ENCODE results near the gene ALK.

Gene ALK

DNA sequence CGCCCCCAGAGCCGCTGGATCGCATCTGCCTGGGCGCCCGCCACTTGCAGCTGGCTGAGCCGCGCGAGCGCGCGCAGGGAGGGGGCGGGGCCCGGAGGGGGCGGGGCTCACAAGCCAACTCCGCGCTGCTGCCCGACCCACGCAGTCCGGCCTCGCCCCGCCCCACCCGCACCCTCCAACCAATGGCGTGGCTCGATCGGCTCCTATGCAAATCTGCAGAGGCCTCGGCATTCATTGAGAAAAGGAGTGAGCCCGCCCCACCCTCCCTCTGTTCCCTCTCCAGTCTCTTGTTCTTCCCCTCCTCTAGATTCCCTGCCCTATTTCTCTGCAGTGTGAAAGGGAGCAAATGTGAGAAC is at the start of gene ALK:
Gene ALK (minus strand): TSS at position 27 of the 356 bp plus-strand sequence. CDS start 927 bp downstream, outside the sequence.
- Histone ChIP-seq H3K4me3 (ENCODE audit: low read length) (peak within 1 kb of the TSS; percentile 76), H3K4me1 (ENCODE audit: control insufficient read depth, insufficient read depth, low read length) (peaks cover 21% of the 10 kb centered on the region), H3K9ac (ENCODE audit: low read length) (no peak within 1 kb of the TSS), H3K27me3 (replicated peaks; ENCODE audit: control insufficient read depth, insufficient read depth, low read length) (peaks cover 42% of the 10 kb centered on the region), H3K9me3 (ENCODE audit: control insufficient read depth, low read length) (no peaks in the 10 kb centered on the region), H3K36me3 (ENCODE audit: control insufficient read depth, insufficient read depth, low read length, severe bottlenecking) (no peaks in the 10 kb centered on the region)
- peak; percentile 95 for DNase-seq (ENCODE audit: low read depth)

DNA sequence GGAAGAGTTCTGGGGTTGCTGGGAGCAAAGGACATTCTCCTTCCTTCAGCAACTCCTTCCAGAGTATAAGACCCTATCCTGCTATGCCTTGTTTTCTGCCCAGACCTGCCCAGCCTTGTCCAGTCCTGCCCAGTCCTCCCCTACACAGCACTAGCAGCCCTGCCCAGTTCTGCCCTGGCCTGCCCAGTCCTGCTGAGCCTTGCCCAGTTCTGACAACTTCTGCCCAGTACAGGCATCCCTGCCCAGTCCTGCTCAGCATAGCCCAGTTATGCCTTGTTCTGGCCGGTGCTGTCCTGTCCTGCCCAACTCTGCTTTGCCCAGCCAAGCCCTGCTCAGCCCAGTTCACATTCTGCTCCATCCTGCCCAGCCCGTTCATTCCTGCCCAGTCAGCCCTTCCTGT is 44.9 kb upstream of the ALK start:
- Histone ChIP-seq H3K9me3 (ENCODE audit: control insufficient read depth, low read length) (no peaks in the 10 kb centered on the region), H3K9ac (ENCODE audit: low read length) (no peak overlapping the region), H3K4me3 (ENCODE audit: low read length) (no peak overlapping the region), H3K4me1 (ENCODE audit: control insufficient read depth, insufficient read depth, low read length) (no peaks in the 10 kb centered on the region), H3K36me3 (ENCODE audit: control insufficient read depth, insufficient read depth, low read length, severe bottlenecking) (no peaks in the 10 kb centered on the region), H3K27me3 (replicated peaks; ENCODE audit: control insufficient read depth, insufficient read depth, low read length) (peaks cover 78% of the 10 kb centered on the region)
- no peak for DNase-seq (ENCODE audit: low read depth)

DNA sequence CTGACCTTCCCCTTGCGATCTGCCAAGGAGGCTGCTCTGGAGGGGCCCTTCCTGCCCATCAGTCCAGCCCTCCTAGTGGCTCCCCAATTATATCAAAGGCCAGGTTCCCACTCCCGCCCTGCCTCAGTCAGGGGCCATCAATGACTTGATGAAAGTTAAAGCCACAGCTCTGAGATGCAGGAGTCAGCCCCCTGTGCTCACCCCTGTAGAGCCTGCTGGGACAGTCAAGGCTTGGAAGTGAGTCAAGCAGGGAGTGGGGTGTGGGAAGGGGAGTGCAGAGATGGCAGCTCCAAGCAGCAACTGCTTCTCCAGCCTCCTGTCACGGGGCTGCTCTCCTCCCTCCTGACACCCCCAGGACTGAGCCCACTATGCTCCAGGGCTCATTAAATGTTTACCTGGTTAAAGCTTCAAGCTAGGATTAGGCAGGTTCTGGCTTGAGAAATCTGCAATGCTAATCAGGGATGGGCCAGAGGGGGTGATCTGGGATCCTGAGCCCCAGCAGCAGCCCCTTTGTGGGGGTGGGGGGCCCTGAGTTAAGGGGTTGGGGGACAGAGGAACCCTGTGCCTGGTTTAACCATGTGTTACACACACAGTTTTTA is 42.7 kb upstream of the ALK start:
- Histone ChIP-seq H3K27me3 (replicated peaks; ENCODE audit: control insufficient read depth, insufficient read depth, low read length) (peaks cover 73% of the 10 kb centered on the region), H3K4me3 (ENCODE audit: low read length) (no peak overlapping the region), H3K36me3 (ENCODE audit: control insufficient read depth, insufficient read depth, low read length, severe bottlenecking) (no peaks in the 10 kb centered on the region), H3K9me3 (ENCODE audit: control insufficient read depth, low read length) (no peaks in the 10 kb centered on the region), H3K9ac (ENCODE audit: low read length) (no peak overlapping the region), H3K4me1 (ENCODE audit: control insufficient read depth, insufficient read depth, low read length) (no peaks in the 10 kb centered on the region)
- no peak for DNase-seq (ENCODE audit: low read depth)

DNA sequence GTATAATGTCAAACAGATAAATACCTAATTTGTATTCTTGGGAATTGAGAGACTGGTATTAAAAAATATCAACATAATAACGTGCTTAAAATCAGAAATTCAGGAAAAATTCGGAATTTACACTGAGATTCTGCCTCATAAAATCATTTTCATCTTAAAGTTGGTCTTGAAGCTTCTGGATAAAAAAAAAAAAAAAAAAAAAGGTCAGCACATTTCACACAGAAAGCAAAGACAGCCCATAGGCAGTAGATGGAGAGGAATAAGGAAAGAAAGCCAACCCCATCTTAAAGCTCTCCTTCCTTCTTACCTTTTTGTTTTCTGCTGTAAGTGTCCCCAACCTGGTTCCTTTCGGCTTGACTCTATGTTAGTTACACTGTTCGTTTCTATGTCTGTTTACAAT is 41.5 kb upstream of the ALK start:
- H3K4me3 ChIP-seq (ENCODE audit: low read length) = no peak overlapping the region
- H3K4me1 ChIP-seq (ENCODE audit: control insufficient read depth, insufficient read depth, low read length) = no peaks in the 10 kb centered on the region
- no peak overlapping the region for H3K9ac ChIP-seq (ENCODE audit: low read length)
- DNase-seq (ENCODE audit: low read depth) = no peak
- no peaks in the 10 kb centered on the region for H3K9me3 ChIP-seq (ENCODE audit: control insufficient read depth, low read length)
- peaks cover 71% of the 10 kb centered on the region for H3K27me3 ChIP-seq (replicated peaks; ENCODE audit: control insufficient read depth, insufficient read depth, low read length)
- no peaks in the 10 kb centered on the region for H3K36me3 ChIP-seq (ENCODE audit: control insufficient read depth, insufficient read depth, low read length, severe bottlenecking)

DNA sequence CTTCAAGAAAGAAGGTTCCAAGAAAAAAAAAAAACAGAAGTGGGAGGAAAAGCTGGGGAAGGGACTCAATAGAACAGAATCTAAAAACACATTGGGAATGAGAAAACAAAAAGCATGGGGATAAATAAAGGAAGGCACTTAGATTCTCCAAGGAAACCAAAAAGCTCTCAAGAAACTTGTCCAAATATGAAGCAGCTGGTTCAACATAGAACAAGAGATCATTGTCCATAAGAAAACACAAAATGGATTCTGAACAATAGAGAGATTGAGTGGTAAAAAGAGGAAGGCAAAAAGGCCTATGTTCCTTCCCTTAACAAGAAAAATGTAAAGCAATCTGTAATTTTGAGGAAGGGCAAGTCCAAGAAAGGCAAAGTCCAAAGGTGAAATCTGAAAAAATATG is 32.9 kb upstream of the ALK start:
- Histone ChIP-seq H3K36me3 (ENCODE audit: control insufficient read depth, insufficient read depth, low read length, severe bottlenecking) (no peaks in the 10 kb centered on the region), H3K4me3 (ENCODE audit: low read length) (no peak overlapping the region), H3K9ac (ENCODE audit: low read length) (no peak overlapping the region), H3K4me1 (ENCODE audit: control insufficient read depth, insufficient read depth, low read length) (no peaks in the 10 kb centered on the region), H3K9me3 (ENCODE audit: control insufficient read depth, low read length) (no peaks in the 10 kb centered on the region), H3K27me3 (replicated peaks; ENCODE audit: control insufficient read depth, insufficient read depth, low read length) (peaks cover 45% of the 10 kb centered on the region)
- DNase-seq (ENCODE audit: low read depth) = no peak

DNA sequence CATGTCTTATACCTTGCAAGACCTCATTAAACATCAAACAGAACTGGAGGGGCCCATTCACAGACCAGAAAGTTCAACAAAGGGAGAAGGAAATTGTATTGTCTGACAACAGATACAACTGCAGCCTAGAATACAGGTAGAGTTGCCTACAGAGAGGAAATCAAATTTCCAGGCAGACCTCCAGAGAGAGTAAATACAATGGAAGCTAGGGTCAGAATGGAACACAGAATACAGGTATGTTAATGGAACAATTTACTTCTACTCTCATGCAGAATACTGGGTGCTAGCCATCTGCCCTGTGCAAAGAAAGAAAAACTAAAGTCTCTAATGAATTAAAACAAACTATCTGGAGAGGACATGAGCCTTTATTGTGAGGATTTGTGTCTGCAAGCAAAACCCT is 31.6 kb upstream of the ALK start:
- no peaks in the 10 kb centered on the region for H3K4me1 ChIP-seq (ENCODE audit: control insufficient read depth, insufficient read depth, low read length)
- H3K4me3 ChIP-seq (ENCODE audit: low read length) = no peak overlapping the region
- no peak for DNase-seq (ENCODE audit: low read depth)
- H3K9me3 ChIP-seq (ENCODE audit: control insufficient read depth, low read length) = no peaks in the 10 kb centered on the region
- no peaks in the 10 kb centered on the region for H3K36me3 ChIP-seq (ENCODE audit: control insufficient read depth, insufficient read depth, low read length, severe bottlenecking)
- peaks cover 43% of the 10 kb centered on the region for H3K27me3 ChIP-seq (replicated peaks; ENCODE audit: control insufficient read depth, insufficient read depth, low read length)
- no peak overlapping the region for H3K9ac ChIP-seq (ENCODE audit: low read length)

DNA sequence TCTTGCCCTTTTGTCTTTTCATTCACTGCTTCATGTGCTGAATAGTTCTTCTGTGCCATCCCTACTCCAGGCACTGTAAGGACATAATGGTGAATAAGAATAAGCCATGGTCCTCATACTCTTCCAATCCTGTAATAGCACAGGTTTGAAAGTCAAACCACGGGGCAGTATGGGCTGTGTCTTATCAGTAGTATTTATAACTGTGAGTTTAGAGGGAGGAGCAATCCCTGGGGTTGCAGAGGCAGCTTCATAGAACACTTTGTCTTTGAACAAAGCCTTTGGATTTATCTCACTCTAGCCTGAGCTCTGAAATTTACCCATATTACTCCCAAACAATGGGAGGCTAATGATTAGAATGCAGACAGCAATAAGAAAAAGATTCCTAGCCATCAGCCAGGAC is 30.2 kb upstream of the ALK start:
- no peak for DNase-seq (ENCODE audit: low read depth)
- Histone ChIP-seq H3K4me1 (ENCODE audit: control insufficient read depth, insufficient read depth, low read length) (no peaks in the 10 kb centered on the region), H3K27me3 (replicated peaks; ENCODE audit: control insufficient read depth, insufficient read depth, low read length) (peaks cover 54% of the 10 kb centered on the region), H3K4me3 (ENCODE audit: low read length) (no peak overlapping the region), H3K36me3 (ENCODE audit: control insufficient read depth, insufficient read depth, low read length, severe bottlenecking) (no peaks in the 10 kb centered on the region), H3K9ac (ENCODE audit: low read length) (no peak overlapping the region), H3K9me3 (ENCODE audit: control insufficient read depth, low read length) (no peaks in the 10 kb centered on the region)

DNA sequence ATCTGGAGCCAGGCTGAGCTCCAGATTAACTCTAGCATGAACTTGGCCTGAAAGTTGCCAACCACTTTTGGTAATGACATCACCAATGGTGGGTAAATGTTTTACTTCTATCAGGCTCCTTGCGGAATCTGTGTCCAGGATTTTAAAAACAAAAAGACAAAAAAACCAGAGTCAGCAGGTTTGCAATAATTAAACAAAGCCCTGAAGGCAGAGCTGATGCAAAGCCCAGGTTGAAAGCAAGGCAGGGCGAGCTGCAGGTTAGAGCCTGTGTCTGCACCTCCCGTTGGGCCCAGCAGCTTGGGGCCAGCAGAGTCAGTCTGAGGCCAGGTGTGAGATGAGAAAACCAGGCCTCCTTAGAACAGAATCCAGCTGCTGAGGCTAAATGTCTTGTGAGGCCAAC is 29.1 kb upstream of the ALK start:
- H3K36me3 ChIP-seq (ENCODE audit: control insufficient read depth, insufficient read depth, low read length, severe bottlenecking) = no peaks in the 10 kb centered on the region
- no peak for DNase-seq (ENCODE audit: low read depth)
- no peak overlapping the region for H3K4me3 ChIP-seq (ENCODE audit: low read length)
- H3K4me1 ChIP-seq (ENCODE audit: control insufficient read depth, insufficient read depth, low read length) = no peaks in the 10 kb centered on the region
- peaks cover 61% of the 10 kb centered on the region for H3K27me3 ChIP-seq (replicated peaks; ENCODE audit: control insufficient read depth, insufficient read depth, low read length)
- no peaks in the 10 kb centered on the region for H3K9me3 ChIP-seq (ENCODE audit: control insufficient read depth, low read length)
- no peak overlapping the region for H3K9ac ChIP-seq (ENCODE audit: low read length)

DNA sequence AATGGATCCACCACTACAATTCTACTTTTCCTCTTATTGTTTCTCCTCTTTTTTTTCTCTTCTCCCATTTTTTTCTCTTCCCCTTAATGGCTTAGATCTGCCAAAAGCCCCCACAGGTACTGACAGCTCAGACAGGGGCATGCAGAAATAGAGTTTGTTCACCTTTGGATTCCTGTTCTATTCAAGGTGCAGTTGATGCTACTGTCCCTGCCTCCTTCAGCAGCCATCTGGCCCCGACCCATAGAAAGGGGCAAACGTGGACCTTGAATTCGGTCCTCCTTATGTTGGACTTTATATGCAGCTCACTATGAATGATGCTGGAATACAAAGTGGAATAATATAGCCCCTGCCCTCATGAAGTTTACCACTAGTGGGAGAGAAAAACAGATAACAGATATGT is 27.7 kb upstream of the ALK start:
- H3K4me3 ChIP-seq (ENCODE audit: low read length) = no peak overlapping the region
- DNase-seq (ENCODE audit: low read depth) = no peak
- no peaks in the 10 kb centered on the region for H3K9me3 ChIP-seq (ENCODE audit: control insufficient read depth, low read length)
- H3K27me3 ChIP-seq (replicated peaks; ENCODE audit: control insufficient read depth, insufficient read depth, low read length) = peaks cover 55% of the 10 kb centered on the region
- H3K36me3 ChIP-seq (ENCODE audit: control insufficient read depth, insufficient read depth, low read length, severe bottlenecking) = no peaks in the 10 kb centered on the region
- no peak overlapping the region for H3K9ac ChIP-seq (ENCODE audit: low read length)
- no peaks in the 10 kb centered on the region for H3K4me1 ChIP-seq (ENCODE audit: control insufficient read depth, insufficient read depth, low read length)

DNA sequence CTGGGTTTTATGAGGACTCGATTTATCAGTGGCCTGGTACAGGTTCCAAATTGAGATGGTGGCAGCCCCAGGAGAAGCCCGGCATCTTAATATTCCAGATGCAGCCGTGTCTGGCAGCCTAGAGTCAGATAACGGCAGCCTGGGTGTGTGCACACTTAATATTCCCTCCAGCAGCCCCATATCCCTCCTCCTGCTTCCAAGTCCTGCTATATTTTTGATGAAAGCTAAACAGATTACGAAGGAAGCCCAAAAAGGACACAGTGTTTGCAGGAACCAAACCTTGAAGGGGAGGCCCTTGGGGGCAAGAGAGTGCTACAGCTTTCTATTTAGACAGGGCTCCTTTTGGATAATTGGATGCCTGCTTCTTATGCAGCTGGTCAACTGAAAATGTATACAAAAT is 25.1 kb upstream of the ALK start:
- Histone ChIP-seq H3K27me3 (replicated peaks; ENCODE audit: control insufficient read depth, insufficient read depth, low read length) (peaks cover 42% of the 10 kb centered on the region), H3K4me3 (ENCODE audit: low read length) (no peak overlapping the region), H3K36me3 (ENCODE audit: control insufficient read depth, insufficient read depth, low read length, severe bottlenecking) (no peaks in the 10 kb centered on the region), H3K9me3 (ENCODE audit: control insufficient read depth, low read length) (peaks cover 4% of the 10 kb centered on the region), H3K4me1 (ENCODE audit: control insufficient read depth, insufficient read depth, low read length) (no peaks in the 10 kb centered on the region), H3K9ac (ENCODE audit: low read length) (no peak overlapping the region)
- no peak for DNase-seq (ENCODE audit: low read depth)

DNA sequence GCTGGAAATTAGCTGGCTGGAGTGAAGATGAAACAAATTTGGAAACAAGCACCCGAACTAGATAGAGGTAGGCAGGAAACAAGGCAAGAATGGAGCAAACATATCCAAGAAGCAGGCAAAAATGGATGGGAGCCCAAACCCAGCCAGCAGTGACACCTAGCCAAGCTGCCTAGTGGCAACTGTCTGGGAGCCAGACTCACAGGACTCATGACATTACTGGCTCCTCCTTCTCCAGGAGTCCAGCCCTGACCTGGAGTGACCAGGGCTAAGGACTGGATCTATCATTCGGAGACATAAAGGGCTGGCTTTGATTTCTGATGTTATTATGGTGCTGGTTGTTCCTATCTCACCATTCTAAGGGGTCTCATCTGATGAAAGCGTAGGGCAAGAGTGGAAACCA is 21.3 kb upstream of the ALK start:
- Histone ChIP-seq H3K9me3 (ENCODE audit: control insufficient read depth, low read length) (peaks cover 4% of the 10 kb centered on the region), H3K36me3 (ENCODE audit: control insufficient read depth, insufficient read depth, low read length, severe bottlenecking) (no peaks in the 10 kb centered on the region), H3K4me3 (ENCODE audit: low read length) (no peak overlapping the region), H3K27me3 (replicated peaks; ENCODE audit: control insufficient read depth, insufficient read depth, low read length) (peaks cover 19% of the 10 kb centered on the region), H3K9ac (ENCODE audit: low read length) (no peak overlapping the region), H3K4me1 (ENCODE audit: control insufficient read depth, insufficient read depth, low read length) (no peaks in the 10 kb centered on the region)
- no peak for DNase-seq (ENCODE audit: low read depth)

DNA sequence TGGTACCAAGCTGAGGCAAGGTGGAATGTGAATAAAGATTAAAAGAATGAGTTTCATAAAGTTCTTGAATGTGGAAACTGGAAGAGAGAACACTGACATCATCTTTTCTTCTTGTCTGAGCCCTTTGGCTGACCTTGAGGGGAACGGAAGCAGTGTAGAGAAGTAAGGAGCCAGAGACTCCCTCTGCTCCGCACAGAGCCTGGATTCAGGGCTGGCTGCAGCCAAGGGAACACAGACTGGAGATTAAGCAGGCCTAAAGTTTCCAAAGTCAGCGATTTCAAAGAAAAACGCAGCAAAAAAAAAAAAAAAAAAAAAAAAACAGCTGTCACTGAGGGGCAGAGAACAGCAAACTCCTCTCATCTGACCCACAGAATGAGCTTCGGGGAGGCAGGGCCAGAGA is 19.3 kb upstream of the ALK start:
- peaks cover 4% of the 10 kb centered on the region for H3K9me3 ChIP-seq (ENCODE audit: control insufficient read depth, low read length)

More for the DNA sequence above, 19.3 kb upstream of the ALK start:
- no peak for DNase-seq (ENCODE audit: low read depth)
- H3K36me3 ChIP-seq (ENCODE audit: control insufficient read depth, insufficient read depth, low read length, severe bottlenecking) = no peaks in the 10 kb centered on the region
- H3K27me3 ChIP-seq (replicated peaks; ENCODE audit: control insufficient read depth, insufficient read depth, low read length) = peaks cover 15% of the 10 kb centered on the region
- no peaks in the 10 kb centered on the region for H3K4me1 ChIP-seq (ENCODE audit: control insufficient read depth, insufficient read depth, low read length)
- no peak overlapping the region for H3K9ac ChIP-seq (ENCODE audit: low read length)
- H3K4me3 ChIP-seq (ENCODE audit: low read length) = no peak overlapping the region

Measured in adipocyte (in vitro differentiated cells).